Upper lobe of right lung (tissue), 1 donor: ENCODE measurements around the gene FUT2. TPM values are rescaled to one million over a fixed set of nuclear protein-coding genes. Genes with fewer than 3 reads are reported as not detected.
"Not testable (repeated sequence)": the region's sequence is repeated elsewhere in the genome, so short reads cannot be mapped to it uniquely, and the experiment has no call there.

Experiments
- ATAC-seq: fragments of 200-7000 bp; cut with Tn5 transposase; one replicate; pipeline ENCODE4 v1.9.1; 2020; ENCODE audit warnings: mild to moderate bottlenecking, moderate library complexity
- DNase-seq: peaks from one replicate; pipeline ENCODE4 v3.0.0-alpha.2; 2020
- H3K27ac ChIP-seq: fragments of 200-600 bp; one replicate; pipeline ENCODE4 v1.8.0; 2022
- H3K27me3 ChIP-seq: fragments of 200-600 bp; one replicate; pipeline ENCODE4 v1.8.0; 2022; ENCODE audit warnings: mild to moderate bottlenecking
- H3K36me3 ChIP-seq: fragments of 200-600 bp; one replicate; pipeline ENCODE4 v1.8.0; 2022
- H3K4me1 ChIP-seq: fragments of 200-600 bp; one replicate; pipeline ENCODE4 v1.8.0; 2022
- H3K4me3 ChIP-seq: fragments of 200-600 bp; one replicate; pipeline ENCODE4 v1.8.0; 2022; ENCODE audit warnings: mild to moderate bottlenecking
- H3K9me3 ChIP-seq: fragments of 200-600 bp; one replicate; pipeline ENCODE4 v1.8.0; 2022
- CTCF ChIP-seq: fragments of 200-600 bp; IDR thresholded peaks from one replicate; pipeline ENCODE4 v1.8.0; 2022; ENCODE audit warnings: antibody characterized with exemption
- intact Hi-C: fragments of 100-400 bp; cut with DNase I; formaldehyde crosslinking; loops from one replicate; pipeline ENCODE4 v1.11.0; 2022
- total RNA-seq: library from RNA; stranded (reverse); fragmentation: NEBNext Ultra II Directional; extraction: Animal tissue kit (Norgen Biotek cat#: 25700); gene quantifications from one replicate; pipeline ENCODE4 v1.2.1, GENCODE V29; 2021
- donor health status: DM: no; HTN: yes; CAD: no; lungs with severe emphysema.

The FUT2 gene
- total RNA-seq, 1 donor from 2014 or later, result 0.81 TPM

GRCh38 chr19:48651683-48652048, 44.1 kb upstream of the FUT2 start:
- peaks cover 7% of the 10 kb centered on the region for H3K4me1 ChIP-seq
- TF ChIP-seq CTCF, result no peak
- intact Hi-C loops, result no loop called here

GRCh38 chr19:48654299-48655059, 41.3 kb upstream of the FUT2 start:
- Histone ChIP-seq H3K4me1 (peaks cover 2% of the 10 kb centered on the region), H3K27me3 (no peaks in the 10 kb centered on the region), H3K27ac (no peak overlapping the region), H3K4me3 (no peak overlapping the region), H3K9me3 (no peaks in the 10 kb centered on the region), H3K36me3 (no peaks in the 10 kb centered on the region)
- DNase-seq (no peak), ATAC-seq (no peak)
- no peak for TF ChIP-seq CTCF
- intact Hi-C loops, result no loop called here

More at GRCh38 chr19:48651683-48652048, 44.1 kb upstream of the FUT2 start:
- ATAC-seq (no peak), DNase-seq (no peak)
- no peaks in the 10 kb centered on the region for H3K27me3 ChIP-seq
- no peaks in the 10 kb centered on the region for H3K9me3 ChIP-seq
- H3K36me3 ChIP-seq, result no peaks in the 10 kb centered on the region
- no peak overlapping the region for H3K27ac ChIP-seq
- no peak overlapping the region for H3K4me3 ChIP-seq

GRCh38 chr19:48656840-48657474, 38.8 kb upstream of the FUT2 start:
- H3K4me1 ChIP-seq, result peaks cover 3% of the 10 kb centered on the region
- H3K9me3 ChIP-seq, result no peaks in the 10 kb centered on the region
- no peak for ATAC-seq
- H3K36me3 ChIP-seq, result no peaks in the 10 kb centered on the region
- TF ChIP-seq CTCF, result no peak
- no peak overlapping the region for H3K27ac ChIP-seq
- no peaks in the 10 kb centered on the region for H3K27me3 ChIP-seq
- DNase-seq, result no peak
- intact Hi-C loops, result no loop called here
- no peak overlapping the region for H3K4me3 ChIP-seq

GRCh38 chr19:48657828-48658227, 37.9 kb upstream of the FUT2 start:
- DNase-seq, H3K36me3 ChIP-seq, H3K9me3 ChIP-seq, intact Hi-C loops, ATAC-seq, H3K4me1 ChIP-seq, H3K27me3 ChIP-seq, H3K27ac ChIP-seq, H3K4me3 ChIP-seq: not testable (repeated sequence)

- no peak overlapping the region for H3K27ac ChIP-seq
- TF ChIP-seq CTCF, result no peak
- no peak for DNase-seq
Measured at GRCh38 chr19:48658483-48658882, 37.3 kb upstream of the FUT2 start.

GRCh38 chr19:48659768-48660167, 36.0 kb upstream of the FUT2 start:
- no peak for TF ChIP-seq CTCF
- H3K4me3 ChIP-seq, result no peak overlapping the region
- DNase-seq (no peak), ATAC-seq (peak; percentile 75)
- H3K27me3 ChIP-seq, result no peaks in the 10 kb centered on the region
- intact Hi-C loops, result no loop called here
- H3K36me3 ChIP-seq, result no peaks in the 10 kb centered on the region
- H3K4me1 ChIP-seq, result peaks cover 3% of the 10 kb centered on the region
- no peaks in the 10 kb centered on the region for H3K9me3 ChIP-seq
- no peak overlapping the region for H3K27ac ChIP-seq

More at GRCh38 chr19:48658483-48658882, 37.3 kb upstream of the FUT2 start:
- no peaks in the 10 kb centered on the region for H3K27me3 ChIP-seq
- peaks cover 3% of the 10 kb centered on the region for H3K4me1 ChIP-seq
- H3K4me3 ChIP-seq, result no peak overlapping the region
- no peaks in the 10 kb centered on the region for H3K9me3 ChIP-seq
- H3K36me3 ChIP-seq, result no peaks in the 10 kb centered on the region
- no peak for ATAC-seq
- intact Hi-C loops, result no loop called here
